ENCODE data around the gene ZBTB4.

GRCh38 chr17:7436556-7437368 lies 42.7 kb downstream of the ZBTB4 start:
- TF ChIP-seq CTCF (conservative IDR thresholded peaks at IDR 0.05; ENCODE audit: low read depth, low read length) (peak; percentile 70), EZH2 (IDR thresholded peaks at IDR 0.05; ENCODE audit: low read length, unreplicated experiment) (no peak), EZH2phosphoT487 (IDR thresholded peaks at IDR 0.05; ENCODE audit: borderline replicate concordance, low read length) (no peak)

All from PC-3 (cell line).